ENCODE results near the gene SDR42E2. TPM values are rescaled to one million over a fixed set of nuclear protein-coding genes. Genes with fewer than 3 reads are reported as not detected.

SDR42E2 gene
- total RNA-seq, 1 experiment from 2014 or later = not detected

- TF ChIP-seq EZH2 (IDR thresholded peaks at IDR 0.05; ENCODE audit: borderline replicate concordance, low read depth, low read length, poor library complexity, severe bottlenecking) (no peak), CTCF (conservative IDR thresholded peaks at IDR 0.05; ENCODE audit: low read depth, low read length) (no peak)
- intact Hi-C loops (cut with micrococcal nuclease; ENCODE audit: unreplicated experiment) = no loop called here
Measured at GRCh38 chr16:22205577-22206012, 43.3 kb downstream of the SDR42E2 start.

GRCh38 chr16:22206013-22206841, 43.9 kb downstream of the SDR42E2 start, which contains the start of gene EEF2K:
Gene EEF2K, plus strand, starts transcription at chr16:22206278. Its CDS starts 19,452 bp downstream, at chr16:22225730.
- H3K9me3 ChIP-seq (ENCODE audit: low read depth, low read length, poor library complexity, severe bottlenecking) = no peaks in the 10 kb centered on the region
- intact Hi-C loops (cut with micrococcal nuclease; ENCODE audit: unreplicated experiment) = no loop called here
- no TSS peak for BruUV-seq (replicated peaks)

More at GRCh38 chr16:22205577-22206012, 43.3 kb downstream of the SDR42E2 start:
- no peaks in the 10 kb centered on the region for H3K4me1 ChIP-seq (ENCODE audit: insufficient read depth, low read length, poor library complexity, severe bottlenecking)
- CTCF ChIA-PET = interaction anchor here (1.0 kb wide), 1 partner anchor 95 kb away, joined by 10 read pairs; no protein-coding TSS in a partner anchor
- H3K9me3 ChIP-seq (ENCODE audit: low read depth, low read length, poor library complexity, severe bottlenecking) = no peaks in the 10 kb centered on the region
- H3K27me3 ChIP-seq (replicated peaks; ENCODE audit: insufficient read depth, low read depth, low read length, poor library complexity) = no peaks in the 10 kb centered on the region
- H3K27ac ChIP-seq (ENCODE audit: low read depth, low read length, poor library complexity, severe bottlenecking) = no peak overlapping the region
- DNase-seq (ENCODE audit: low spot score) = no peak
- POLR2A ChIA-PET (ENCODE audit: low non-redundant PET) = interaction anchor here (0.6 kb wide), 1 partner anchor 9 kb away, joined by 3 read pairs; no protein-coding TSS in a partner anchor
- BruUV-seq (replicated peaks) = no TSS peak
- peak overlapping the region; percentile 99 for H3K4me3 ChIP-seq (ENCODE audit: low read depth, low read length, poor library complexity, severe bottlenecking)
- no peaks in the 10 kb centered on the region for H3K36me3 ChIP-seq (ENCODE audit: insufficient read depth, low read length, poor library complexity, severe bottlenecking)

More at GRCh38 chr16:22206013-22206841, 43.9 kb downstream of the SDR42E2 start, which contains the start of gene EEF2K:
- Histone ChIP-seq H3K27me3 (replicated peaks; ENCODE audit: insufficient read depth, low read depth, low read length, poor library complexity) (no peaks in the 10 kb centered on the region), H3K27ac (ENCODE audit: low read depth, low read length, poor library complexity, severe bottlenecking) (peak within 1 kb of the TSS; percentile 72), H3K4me1 (ENCODE audit: insufficient read depth, low read length, poor library complexity, severe bottlenecking) (no peaks in the 10 kb centered on the region), H3K4me3 (ENCODE audit: low read depth, low read length, poor library complexity, severe bottlenecking) (peak within 1 kb of the TSS; percentile 99), H3K36me3 (ENCODE audit: insufficient read depth, low read length, poor library complexity, severe bottlenecking) (no peaks in the 10 kb centered on the region)
- peak; percentile 91 for DNase-seq (ENCODE audit: low spot score)
- POLR2A ChIA-PET (ENCODE audit: low non-redundant PET) = interaction anchor here (0.6 kb wide), 1 partner anchor 10 kb away, joined by 3 read pairs; no protein-coding TSS in a partner anchor
- CTCF ChIA-PET = interaction anchor here (0.6 to 1.0 kb wide), 2 partner anchors 86 to 94 kb away, joined by 5 to 10 read pairs; no protein-coding TSS in a partner anchor
- TF ChIP-seq EZH2 (IDR thresholded peaks at IDR 0.05; ENCODE audit: borderline replicate concordance, low read depth, low read length, poor library complexity, severe bottlenecking) = no peak
- TF ChIP-seq CTCF (conservative IDR thresholded peaks at IDR 0.05; ENCODE audit: low read depth, low read length) = peak; percentile 63
